Large intestine (tissue), 3 donors: ENCODE data around the gene EMC9. TPM values are rescaled to one million over a fixed set of nuclear protein-coding genes. Genes with fewer than 3 reads are reported as not detected.
A peak's percentile ranks its signal among the peaks of the same experiment; 100 is the strongest.

Source experiments
- DNase-seq, 2 donors: peaks; one replicate each; pipeline versions ENCODE4 v3.0.0 to v3.0.0-alpha.2; 2013
- H3K27ac ChIP-seq: one replicate; pipeline ENCODE4 v1.5.1; 2013; ENCODE audit warnings: low read length
- H3K27me3 ChIP-seq: 2 replicates; pipeline ENCODE4 v1.6.1; 2013; ENCODE audit warnings: low read length; ENCODE audit not compliant: control insufficient read depth, insufficient read depth
- H3K36me3 ChIP-seq: 2 replicates; pipeline ENCODE4 v1.6.1; 2013; ENCODE audit warnings: low read length; ENCODE audit not compliant: control insufficient read depth, insufficient read depth
- H3K4me1 ChIP-seq: one replicate; pipeline ENCODE4 v1.6.1; 2013; ENCODE audit warnings: low read length; ENCODE audit not compliant: control insufficient read depth, insufficient read depth
- H3K4me3 ChIP-seq: one replicate; pipeline ENCODE4 v1.5.1; 2013; ENCODE audit warnings: low read length
- H3K9me3 ChIP-seq: one replicate; pipeline ENCODE4 v1.6.1; 2013; ENCODE audit warnings: mild to moderate bottlenecking, low read depth, low read length, moderate library complexity; ENCODE audit not compliant: control insufficient read depth
- WGBS: methylation state at CpG from one replicate; pipeline ENCODE4 v1.1.5; 2013; ENCODE audit warnings: low lambda C conversion rate; ENCODE audit not compliant: insufficient coverage; 5-methylcytosine and 5-hydroxymethylcytosine counted together
- polyA plus RNA-seq: library from polyadenylated mRNA; unstranded; fragments of 120-200 nt; gene quantifications from one replicate; pipeline ENCODE4 v1.2.1, GENCODE V29; 2013

EMC9 gene
- polyA plus RNA-seq, 1 donor, result 33.9 TPM

- peaks cover 71% of the 10 kb centered on the region for H3K36me3 ChIP-seq
- no CpG with 5 or more reads among the region's 12 CpGs for WGBS
- peak; percentile 98 to 99 for DNase-seq
- H3K4me3 ChIP-seq, result peak within 1 kb of the TSS; percentile 67
- H3K27me3 ChIP-seq, result no peaks in the 10 kb centered on the region
- peaks cover 30% of the 10 kb centered on the region for H3K4me1 ChIP-seq
- no peaks in the 10 kb centered on the region for H3K9me3 ChIP-seq
- H3K27ac ChIP-seq, result peak within 1 kb of the TSS; percentile 90
These were observed 19.7 kb upstream of the EMC9 start, which contains the start of gene IRF9 for GRCh38 chr14:24160850-24161804. TSS of gene IRF9 (plus strand) at chr14:24161265. CDS start at chr14:24162145, 880 bp downstream.

GRCh38 chr14:24160499-24160849 lies 19.1 kb upstream of the EMC9 start:
- H3K9me3 ChIP-seq, result no peaks in the 10 kb centered on the region
- no CpG with 5 or more reads among the region's 4 CpGs for WGBS
- H3K4me3 ChIP-seq, result no peak overlapping the region
- H3K27me3 ChIP-seq, result no peaks in the 10 kb centered on the region
- peak overlapping the region; percentile 68 for H3K27ac ChIP-seq
- no peak for DNase-seq
- peaks cover 70% of the 10 kb centered on the region for H3K36me3 ChIP-seq
- peaks cover 30% of the 10 kb centered on the region for H3K4me1 ChIP-seq

DNA sequence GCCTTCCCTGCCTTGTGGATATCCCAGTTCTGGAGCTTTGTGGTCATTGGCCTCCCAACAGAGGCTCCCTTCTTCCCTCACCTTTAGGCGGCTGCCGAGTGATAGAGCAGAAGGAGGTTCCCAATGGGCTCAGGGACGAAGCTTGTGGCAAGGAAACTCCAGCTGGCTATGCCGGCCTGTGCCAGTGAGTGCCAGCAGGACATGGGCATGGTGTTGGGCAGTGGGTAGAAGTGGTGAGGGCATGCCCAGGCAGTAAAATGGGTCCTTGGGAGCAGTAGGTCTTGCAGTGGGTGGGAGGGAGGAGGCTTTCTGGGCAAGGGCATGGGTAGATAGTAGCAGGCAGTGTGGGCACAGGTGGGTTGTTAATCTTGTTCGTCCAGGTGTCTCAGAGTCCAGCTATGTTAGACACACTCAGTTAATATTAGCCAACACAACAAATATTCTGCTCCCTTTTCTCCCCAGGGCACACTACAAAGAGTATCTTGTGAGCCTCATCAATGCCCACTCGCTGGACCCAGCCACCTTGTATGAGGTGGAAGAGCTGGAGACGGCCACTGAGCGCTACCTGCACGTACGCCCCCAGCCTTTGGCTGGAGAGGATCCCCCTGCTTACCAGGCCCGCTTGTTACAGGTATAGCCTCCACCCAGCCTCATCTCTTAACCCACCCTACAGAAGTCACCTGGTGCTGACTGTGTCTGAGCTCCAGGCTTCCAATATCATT lies 18.5 kb upstream of the EMC9 start:
- no peak overlapping the region for H3K4me3 ChIP-seq
- no peaks in the 10 kb centered on the region for H3K9me3 ChIP-seq
- no peak for DNase-seq
- peaks cover 30% of the 10 kb centered on the region for H3K4me1 ChIP-seq
- no peaks in the 10 kb centered on the region for H3K27me3 ChIP-seq
- peaks cover 70% of the 10 kb centered on the region for H3K36me3 ChIP-seq
- WGBS, result no CpG with 5 or more reads among the region's 11 CpGs
- peak overlapping the region; percentile 68 for H3K27ac ChIP-seq

- no peak overlapping the region for H3K4me3 ChIP-seq
- H3K9me3 ChIP-seq, result no peaks in the 10 kb centered on the region
- peaks cover 63% of the 10 kb centered on the region for H3K36me3 ChIP-seq
- H3K27me3 ChIP-seq, result no peaks in the 10 kb centered on the region
- WGBS, result no CpG with 5 or more reads among the region's 12 CpGs
- H3K27ac ChIP-seq, result no peak overlapping the region
- DNase-seq, result no peak
- peaks cover 19% of the 10 kb centered on the region for H3K4me1 ChIP-seq
These were observed 15.9 kb upstream of the EMC9 start for GRCh38 chr14:24157331-24157730.

DNA sequence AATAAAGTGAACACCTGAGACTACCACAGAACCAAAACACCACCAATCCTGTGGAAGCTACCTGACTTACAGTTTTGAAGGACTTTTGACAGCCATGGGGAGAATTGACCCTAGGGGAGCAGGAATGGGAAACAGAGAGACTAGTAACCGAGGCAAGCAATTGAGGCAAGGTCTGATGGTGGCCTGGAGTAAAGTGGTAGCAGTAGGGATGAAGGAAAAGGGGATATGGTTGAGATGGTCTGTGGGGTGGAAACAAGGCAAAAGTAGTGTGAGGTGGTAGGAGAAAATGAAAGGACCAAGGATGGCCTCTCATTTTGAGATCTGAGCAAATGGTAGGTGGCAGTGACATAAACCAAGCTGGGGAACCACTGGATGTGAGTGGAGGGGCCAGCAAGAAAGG lies 15.4 kb upstream of the EMC9 start:
- no peak for DNase-seq
- peaks cover 65% of the 10 kb centered on the region for H3K36me3 ChIP-seq
- H3K27me3 ChIP-seq, result no peaks in the 10 kb centered on the region
- no peak overlapping the region for H3K27ac ChIP-seq
- no peak overlapping the region for H3K4me3 ChIP-seq
- H3K9me3 ChIP-seq, result no peaks in the 10 kb centered on the region
- H3K4me1 ChIP-seq, result peaks cover 14% of the 10 kb centered on the region
- 100% methylated on average over 1 of the region's 1 CpG for WGBS

DNA sequence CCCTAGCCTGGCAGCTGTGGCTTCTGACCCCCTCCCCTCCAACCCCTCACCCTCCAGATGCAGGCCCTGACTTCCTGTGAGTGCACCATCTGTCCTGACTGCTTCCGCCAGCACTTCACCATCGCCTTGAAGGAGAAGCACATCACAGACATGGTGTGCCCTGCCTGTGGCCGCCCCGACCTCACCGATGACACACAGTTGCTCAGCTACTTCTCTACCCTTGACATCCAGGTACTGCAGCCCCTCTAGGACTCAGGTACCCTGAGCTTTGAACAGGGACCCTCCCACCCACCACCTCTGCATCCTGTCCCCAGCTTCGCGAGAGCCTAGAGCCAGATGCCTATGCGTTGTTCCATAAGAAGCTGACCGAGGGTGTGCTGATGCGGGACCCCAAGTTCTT lies 13.7 kb upstream of the EMC9 start:
- Histone ChIP-seq H3K27me3 (no peaks in the 10 kb centered on the region), H3K9me3 (no peaks in the 10 kb centered on the region), H3K4me3 (no peak overlapping the region), H3K27ac (no peak overlapping the region), H3K36me3 (peaks cover 76% of the 10 kb centered on the region), H3K4me1 (peaks cover 4% of the 10 kb centered on the region)
- no CpG with 5 or more reads among the region's 10 CpGs for WGBS
- DNase-seq, result no peak

DNA sequence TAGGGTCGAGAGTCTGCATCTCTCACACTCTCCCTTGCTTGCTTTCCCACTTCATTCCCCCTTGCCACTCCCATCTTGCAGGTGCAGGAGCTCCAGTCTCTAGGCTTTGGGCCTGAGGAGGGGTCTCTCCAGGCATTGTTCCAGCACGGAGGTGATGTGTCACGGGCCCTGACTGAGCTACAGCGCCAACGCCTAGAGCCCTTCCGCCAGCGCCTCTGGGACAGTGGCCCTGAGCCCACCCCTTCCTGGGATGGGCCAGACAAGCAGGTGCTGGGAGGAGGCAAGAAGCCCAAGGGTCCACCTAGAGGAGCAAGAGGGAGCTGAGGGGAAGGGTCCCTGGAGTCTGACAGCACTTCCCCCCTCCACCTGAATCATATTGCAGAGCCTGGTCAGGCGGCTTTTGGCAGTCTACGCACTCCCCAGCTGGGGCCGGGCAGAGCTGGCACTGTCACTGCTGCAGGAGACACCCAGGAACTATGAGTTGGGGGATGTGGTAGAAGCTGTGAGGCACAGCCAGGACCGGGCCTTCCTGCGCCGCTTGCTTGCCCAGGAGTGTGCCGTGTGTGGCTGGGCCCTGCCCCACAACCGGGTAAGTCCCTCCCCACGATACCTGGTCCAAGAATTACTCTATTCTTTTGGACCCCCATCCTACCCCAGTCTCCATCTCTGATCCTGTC lies 10.2 kb upstream of the EMC9 start:
- Histone ChIP-seq H3K4me3 (no peak overlapping the region), H3K9me3 (no peaks in the 10 kb centered on the region), H3K36me3 (peaks cover 66% of the 10 kb centered on the region), H3K27me3 (no peaks in the 10 kb centered on the region), H3K4me1 (peaks cover 9% of the 10 kb centered on the region), H3K27ac (no peak overlapping the region)
- no CpG with 5 or more reads among the region's 16 CpGs for WGBS
- DNase-seq, result no peak

GRCh38 chr14:24150993-24151392 lies 9.6 kb upstream of the EMC9 start:
- Histone ChIP-seq H3K36me3 (peaks cover 62% of the 10 kb centered on the region), H3K27me3 (no peaks in the 10 kb centered on the region), H3K4me3 (no peak overlapping the region), H3K4me1 (peaks cover 11% of the 10 kb centered on the region), H3K9me3 (no peaks in the 10 kb centered on the region), H3K27ac (no peak overlapping the region)
- DNase-seq, result no peak
- WGBS, result no CpG with 5 or more reads among the region's 9 CpGs

GRCh38 chr14:24150567-24150966 lies 9.2 kb upstream of the EMC9 start:
- WGBS, result no CpG with 5 or more reads among the region's 9 CpGs
- Histone ChIP-seq H3K36me3 (peaks cover 58% of the 10 kb centered on the region), H3K4me1 (peaks cover 15% of the 10 kb centered on the region), H3K4me3 (no peak overlapping the region), H3K27me3 (no peaks in the 10 kb centered on the region), H3K27ac (no peak overlapping the region), H3K9me3 (no peaks in the 10 kb centered on the region)
- DNase-seq, result no peak

GRCh38 chr14:24150061-24150460 lies 8.7 kb upstream of the EMC9 start:
- Histone ChIP-seq H3K36me3 (peaks cover 53% of the 10 kb centered on the region), H3K4me1 (peaks cover 20% of the 10 kb centered on the region), H3K9me3 (no peaks in the 10 kb centered on the region), H3K4me3 (no peak overlapping the region), H3K27ac (no peak overlapping the region), H3K27me3 (no peaks in the 10 kb centered on the region)
- WGBS, result no CpG with 5 or more reads among the region's 9 CpGs
- DNase-seq, result no peak
